NCI-H2107 treated with DMSO at 0.1 percent for 48 hours (cell line): ENCODE data around the gene ECT2.
"Not testable (repeated sequence)": the region's sequence is repeated elsewhere in the genome, so short reads cannot be mapped to it uniquely, and the experiment has no call there.

Source experiments
- DNase-seq: peaks from one replicate; lab custom pipeline; 2025; ENCODE audit not compliant: unreplicated experiment; lab: John Stamatoyannopoulos, UW

Gene ECT2

DNA sequence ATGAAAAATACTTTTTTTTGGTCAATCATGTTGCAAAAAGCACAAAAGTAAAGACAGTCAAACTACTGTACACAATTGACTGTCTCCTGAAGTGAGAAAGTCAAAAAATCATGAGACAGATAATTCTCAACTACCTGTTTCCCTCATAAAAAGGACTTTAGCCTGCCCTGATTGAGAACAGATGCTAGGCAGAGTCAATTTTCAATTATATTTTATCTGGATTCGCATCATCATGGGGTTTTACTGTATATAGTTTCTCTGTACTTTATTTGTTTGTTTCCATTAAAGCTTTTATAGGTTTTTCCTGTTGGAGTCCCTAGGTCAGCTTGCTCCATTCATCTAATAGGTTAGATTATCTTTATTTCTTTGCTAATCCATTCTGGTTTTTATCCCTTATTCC, 53.8 kb downstream of the ECT2 start:
- no peak for DNase-seq

GRCh38 chr3:172808969-172809546, 58.5 kb downstream of the ECT2 start:
- DNase-seq: peak; percentile 63

- DNase-seq: no peak
Measured at GRCh38 chr3:172811099-172811498, 60.6 kb downstream of the ECT2 start.

- no peak for DNase-seq
Measured at GRCh38 chr3:172813462-172813861, 62.9 kb downstream of the ECT2 start.

DNA sequence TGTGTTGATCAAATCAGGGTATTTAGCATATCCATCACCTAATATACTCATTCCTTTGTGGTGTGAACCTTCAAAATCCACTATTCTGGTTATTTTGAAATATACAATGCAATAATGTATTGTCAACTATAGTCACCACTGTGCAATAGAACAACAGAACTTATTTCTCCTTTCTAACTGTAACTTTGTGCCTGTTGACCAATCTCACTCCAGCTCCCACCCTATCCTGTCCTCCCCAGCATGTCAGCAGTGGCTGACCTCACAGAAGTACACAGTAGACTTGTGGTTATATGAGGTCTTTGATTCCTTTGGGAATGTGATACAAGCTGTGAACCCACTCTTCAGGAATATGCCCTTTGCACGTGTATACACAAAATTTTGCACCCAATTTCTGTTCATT, 64.2 kb downstream of the ECT2 start:
- DNase-seq: no peak

GRCh38 chr3:172815857-172816256, 65.3 kb downstream of the ECT2 start:
- no peak for DNase-seq

- no peak for DNase-seq
Measured at GRCh38 chr3:172816281-172816680, 65.8 kb downstream of the ECT2 start.

GRCh38 chr3:172816968-172817367, 66.4 kb downstream of the ECT2 start:
- DNase-seq: no peak

GRCh38 chr3:172820492-172820891, 70.0 kb downstream of the ECT2 start:
- DNase-seq: no peak

- no peak for DNase-seq
Measured at GRCh38 chr3:172824229-172824628, 73.7 kb downstream of the ECT2 start.

- not testable (repeated sequence) for DNase-seq
Measured at GRCh38 chr3:172827231-172827630, 76.7 kb downstream of the ECT2 start.

DNA sequence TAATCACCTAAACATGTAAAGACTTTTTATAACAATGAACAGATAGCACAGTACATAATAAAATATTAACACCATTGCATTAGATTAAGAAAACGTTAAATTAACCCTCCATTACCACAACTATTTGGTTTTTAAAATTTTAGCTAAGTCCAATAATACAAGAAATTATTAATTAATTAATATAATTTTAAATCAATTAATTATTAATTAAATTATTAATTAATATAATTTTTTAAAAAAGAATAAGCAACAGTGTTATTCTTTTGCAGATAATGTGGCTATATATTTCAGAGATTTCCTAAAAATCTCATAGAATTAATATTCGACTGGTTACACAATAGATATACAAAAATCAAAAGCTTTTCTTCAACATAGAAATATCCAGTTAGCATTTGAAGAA, 82.5 kb downstream of the ECT2 start:
- DNase-seq: no peak

DNA sequence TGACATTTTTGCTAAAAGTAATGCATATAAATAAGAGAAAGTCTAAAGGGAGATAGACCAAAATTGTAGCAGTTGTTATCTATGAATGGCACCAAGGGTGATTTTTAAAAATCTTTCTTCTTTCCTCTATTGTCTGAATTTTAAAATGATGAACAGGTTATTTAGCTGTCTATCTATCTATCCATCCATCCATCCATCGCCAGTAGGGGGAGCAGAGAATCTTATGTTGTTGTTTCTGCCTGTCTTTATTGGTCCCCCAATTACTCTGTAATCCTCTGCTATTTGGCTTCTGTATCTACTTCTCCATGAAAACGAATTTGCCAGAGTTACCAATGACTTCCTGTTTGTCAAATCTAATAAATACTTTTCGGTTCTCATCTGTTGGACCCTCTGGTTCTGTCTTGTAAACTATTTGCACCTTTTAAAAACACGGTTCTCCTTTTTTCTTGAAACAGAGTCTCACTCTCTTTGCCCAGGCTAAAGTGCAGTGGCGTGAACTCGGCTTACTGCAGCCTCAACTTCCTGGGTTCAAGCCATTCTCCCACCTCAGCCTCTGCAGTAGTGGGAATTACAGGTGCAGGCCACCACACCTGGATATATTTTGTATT, 86.0 kb downstream of the ECT2 start:
- peak; percentile 80 for DNase-seq

- no peak for DNase-seq
Measured at GRCh38 chr3:172839679-172840078, 89.2 kb downstream of the ECT2 start.

GRCh38 chr3:172840463-172840862, 89.9 kb downstream of the ECT2 start:
- no peak for DNase-seq

DNA sequence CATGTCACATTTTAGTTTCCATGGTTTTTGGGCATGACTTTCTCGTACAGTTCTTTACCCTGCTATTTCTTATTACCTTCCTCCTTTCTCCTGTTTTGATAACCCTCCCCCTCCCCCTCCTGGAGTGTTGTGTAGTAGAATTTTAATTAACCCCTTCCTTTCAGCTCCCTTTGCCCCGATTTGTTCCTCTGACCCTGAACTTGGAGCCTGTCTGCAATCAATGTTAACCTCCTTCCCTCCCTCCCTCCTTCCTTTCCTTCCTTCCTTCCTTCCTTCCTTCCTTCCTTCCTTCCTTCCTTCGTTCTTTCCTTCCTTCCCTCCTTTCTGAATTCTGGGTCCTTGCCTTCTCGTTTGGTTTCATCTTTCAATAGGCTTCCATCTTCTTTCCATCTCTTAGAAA, 90.4 kb downstream of the ECT2 start:
- DNase-seq: no peak

- no peak for DNase-seq
Measured at GRCh38 chr3:172844428-172844827, 93.9 kb downstream of the ECT2 start.

DNA sequence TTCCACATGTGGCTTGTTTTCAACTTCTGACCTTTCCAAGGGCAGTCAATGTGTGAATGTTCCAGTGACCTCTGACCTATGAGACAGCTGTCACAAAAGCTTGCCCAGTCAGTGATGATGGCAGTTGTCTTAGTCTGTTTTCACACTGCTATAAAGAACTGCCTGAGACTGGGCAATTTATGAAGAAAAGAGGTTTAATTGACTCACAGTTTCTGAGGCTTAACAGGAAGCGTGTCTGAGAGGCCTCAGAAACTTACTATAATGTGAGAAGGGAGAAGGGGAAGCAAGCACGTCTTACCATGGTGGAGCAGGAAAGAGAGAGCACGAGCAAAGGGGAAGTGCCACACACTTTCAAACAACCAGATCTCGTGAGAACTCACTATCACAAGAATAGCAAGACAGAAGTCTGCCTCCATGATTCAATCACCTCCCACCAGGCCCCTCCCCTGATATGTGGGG, 95.6 kb downstream of the ECT2 start:
- no peak for DNase-seq

DNA sequence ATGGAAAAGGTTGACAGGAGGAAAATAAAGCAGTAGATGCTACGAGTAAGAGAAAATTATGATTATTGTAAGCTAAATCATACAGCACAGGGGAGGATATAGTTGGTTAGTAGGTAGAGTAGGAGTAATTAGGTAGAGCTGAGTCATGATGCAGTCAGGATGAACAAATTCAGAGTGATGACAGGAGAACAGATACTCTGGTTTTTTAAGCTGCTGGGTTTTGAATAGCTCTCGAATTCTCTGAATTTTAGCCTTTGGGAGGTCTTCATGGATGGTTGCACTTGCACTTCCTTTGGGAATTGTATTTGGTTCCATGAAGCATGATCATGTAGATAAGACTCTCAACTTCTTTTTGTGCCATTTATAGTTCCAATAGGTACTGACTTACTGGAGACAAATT, 96.2 kb downstream of the ECT2 start:
- DNase-seq: no peak

GRCh38 chr3:172847292-172847691, 96.8 kb downstream of the ECT2 start:
- DNase-seq: no peak

GRCh38 chr3:172848910-172849309, 98.4 kb downstream of the ECT2 start:
- DNase-seq: no peak

DNA sequence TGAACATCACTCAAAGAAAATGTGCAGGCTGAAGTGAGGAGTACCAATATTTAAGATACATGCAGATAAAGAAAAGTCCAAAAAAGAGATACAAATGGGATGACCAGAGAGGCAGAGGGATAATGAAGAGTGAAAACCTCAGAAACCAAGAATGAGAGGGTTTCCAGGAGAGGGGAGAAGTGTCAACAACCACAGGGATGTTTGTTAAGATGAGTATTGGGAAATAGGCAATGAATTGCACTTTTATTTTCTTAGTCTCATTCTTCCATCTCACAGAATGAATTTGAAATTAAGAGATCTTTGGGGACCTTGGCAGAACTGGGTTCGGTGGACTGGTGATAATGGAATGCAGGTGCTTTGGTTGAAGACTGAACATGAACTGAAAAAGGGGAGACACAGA, 102.5 kb downstream of the ECT2 start:
- DNase-seq: no peak
